Ovary (tissue), 3 donors: ENCODE data around the gene PAX9.

Experiments used
- CTCF ChIP-seq, 3 donors: fragments of 450-650 bp in 2 of 3; fragments of 200-600 bp in 1 of 3; IDR thresholded peaks; one replicate each; pipeline versions ENCODE4 v1.5.1 to v1.8.0; 2016 to 2022; ENCODE audit warnings: antibody characterized with exemption in 3 of 3, mild to moderate bottlenecking in 1 of 3
- POLR2A ChIP-seq: fragments of 450-650 bp; IDR thresholded peaks from one replicate; pipeline ENCODE4 v1.6.1; 2017; ENCODE audit warnings: antibody characterized with exemption, mild to moderate bottlenecking, moderate library complexity
- donor health status: DM: no; HTN: no; CAD: no.

DNA sequence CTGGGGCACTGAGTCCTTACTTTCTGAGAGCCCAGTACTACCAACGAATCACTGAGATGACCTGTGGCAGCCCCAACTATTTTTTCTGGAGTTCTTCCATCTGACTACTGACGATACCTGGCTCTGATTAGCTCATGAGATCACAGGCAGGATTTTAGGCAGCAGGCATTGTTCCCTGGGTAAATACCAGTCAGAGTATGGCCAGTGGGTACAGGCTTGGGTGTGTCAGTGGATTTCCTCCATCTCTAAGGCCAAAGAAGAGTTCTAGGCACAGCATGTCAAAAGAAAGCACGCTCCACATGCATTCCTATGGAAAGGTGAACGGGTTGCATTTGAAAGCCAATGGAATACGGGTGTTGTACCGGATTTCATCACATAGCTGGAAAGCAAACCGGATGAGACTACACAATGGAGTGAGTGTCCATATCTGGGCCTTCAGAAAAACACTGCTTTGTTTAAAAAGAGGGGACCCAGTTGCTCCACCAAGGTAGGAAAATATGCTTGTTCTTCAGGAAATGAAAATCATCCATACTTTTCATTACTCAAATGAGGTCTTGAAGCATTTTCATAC is 55.0 kb downstream of the PAX9 start:
- TF ChIP-seq CTCF (IDR thresholded peaks at IDR 0.05), result no peak
- TF ChIP-seq POLR2A, result no peak
